SK-N-SH treated with all-trans-retinoic acid at 6 μM for 48 hours (cell line): ENCODE results near the gene SFMBT2.

Experiments used
- ATAC-seq: fragments of 200-7000 bp; cut with Tn5 transposase; 3 replicates; pipeline ENCODE4 v1.9.1; 2020; ENCODE audit warnings: mild to moderate bottlenecking, moderate library complexity
- ARNTL ChIP-seq: fragments of 450-650 bp; formaldehyde crosslinking; IDR thresholded peaks from 2 replicates; pipeline ENCODE4 v1.5.0; 2020; ENCODE audit warnings: low read depth, mild to moderate bottlenecking, moderate library complexity, borderline replicate concordance
- BACH2 ChIP-seq: fragments of 250-450 bp; sonication (Bioruptor Pico); IDR thresholded peaks from 2 replicates; pipeline ENCODE4 v1.9.0; 2021; ENCODE audit warnings: mild to moderate bottlenecking, borderline replicate concordance
- CREB5 ChIP-seq: fragments of 250-450 bp; sonication (Bioruptor Pico); IDR thresholded peaks from 2 replicates; pipeline ENCODE4 v1.5.1; 2020; ENCODE audit warnings: low read depth, mild to moderate bottlenecking, moderate library complexity
- CSDC2 ChIP-seq: fragments of 250-450 bp; sonication (Bioruptor Pico); IDR thresholded peaks from 2 replicates; pipeline ENCODE4 v1.5.0; 2020; ENCODE audit warnings: mild to moderate bottlenecking, moderate library complexity
- ESRRG ChIP-seq: fragments of 250-450 bp; sonication (Bioruptor Pico); IDR thresholded peaks from 2 replicates; pipeline ENCODE4 v1.6.1; 2021; ENCODE audit warnings: mild to moderate bottlenecking
- GLIS3 ChIP-seq: fragments of 250-450 bp; sonication (Bioruptor Pico); IDR thresholded peaks from 2 replicates; pipeline ENCODE4 v1.5.0; 2020; ENCODE audit warnings: mild to moderate bottlenecking, moderate library complexity
- OSR1 ChIP-seq: fragments of 250-450 bp; sonication (Bioruptor Pico); IDR thresholded peaks from 2 replicates; pipeline ENCODE4 v1.8.0; 2022; ENCODE audit warnings: moderate library complexity, mild to moderate bottlenecking, inconsistent platforms
- PATZ1 ChIP-seq: fragments of 250-450 bp; sonication (Bioruptor Pico); IDR thresholded peaks from 2 replicates; pipeline ENCODE4 v1.8.0; 2020; ENCODE audit warnings: mild to moderate bottlenecking, moderate library complexity, borderline replicate concordance
- POU6F1 ChIP-seq: fragments of 250-450 bp; sonication (Bioruptor Pico); IDR thresholded peaks from 2 replicates; pipeline ENCODE4 v1.8.0; 2021; ENCODE audit warnings: low read depth, mild to moderate bottlenecking, moderate library complexity, borderline replicate concordance
- PPARA ChIP-seq: fragments of 250-450 bp; sonication (Bioruptor Pico); IDR thresholded peaks from 2 replicates; pipeline ENCODE4 v1.5.0; 2020; ENCODE audit warnings: mild to moderate bottlenecking, borderline replicate concordance
- SNAI2 ChIP-seq: fragments of 250-450 bp; sonication (Bioruptor Pico); IDR thresholded peaks from 2 replicates; pipeline ENCODE4 v1.5.0; 2020; ENCODE audit warnings: mild to moderate bottlenecking, moderate library complexity
- TCF4 ChIP-seq: fragments of 250-450 bp; sonication (Bioruptor Pico); IDR thresholded peaks from 2 replicates; pipeline ENCODE4 v1.8.0; 2021; ENCODE audit warnings: mild to moderate bottlenecking, moderate library complexity, borderline replicate concordance
- ZC3H10 ChIP-seq: fragments of 250-450 bp; sonication (Bioruptor Pico); IDR thresholded peaks from 2 replicates; pipeline ENCODE4 v1.5.1; 2021; ENCODE audit warnings: mild to moderate bottlenecking, moderate library complexity
- ZFP3 ChIP-seq: fragments of 250-450 bp; sonication (Bioruptor Pico); IDR thresholded peaks from 2 replicates; pipeline ENCODE4 v1.5.0; 2020; ENCODE audit warnings: mild to moderate bottlenecking, moderate library complexity
- ZFP30 ChIP-seq: fragments of 450-650 bp; formaldehyde crosslinking; IDR thresholded peaks from 2 replicates; pipeline ENCODE4 v1.5.0; 2022; ENCODE audit warnings: mild to moderate bottlenecking, moderate library complexity
- ZNF565 ChIP-seq: fragments of 450-650 bp; formaldehyde crosslinking; conservative IDR thresholded peaks from 2 replicates; pipeline ENCODE4 v1.5.0; 2020; ENCODE audit warnings: low read depth, mild to moderate bottlenecking, moderate library complexity
- ZNF70 ChIP-seq: fragments of 450-650 bp; formaldehyde crosslinking; IDR thresholded peaks from 2 replicates; pipeline ENCODE4 v1.5.0; 2020; ENCODE audit warnings: mild to moderate bottlenecking, moderate library complexity
- TF ChIP-seq, protein P1 (sequence below): fragments of 250-450 bp; sonication (Bioruptor Pico); IDR thresholded peaks from 2 replicates; pipeline ENCODE4 v1.5.0; 2020; ENCODE audit warnings: mild to moderate bottlenecking, moderate library complexity
- TF ChIP-seq, protein P2 (sequence below): fragments of 250-450 bp; sonication (Bioruptor Pico); IDR thresholded peaks from 2 replicates; pipeline ENCODE4 v1.5.1; 2021; ENCODE audit warnings: mild to moderate bottlenecking, moderate library complexity

Gene SFMBT2

GRCh38 chr10:7119325-7120015 lies 291.4 kb downstream of the SFMBT2 start:
- TF ChIP-seq, protein P1, sequence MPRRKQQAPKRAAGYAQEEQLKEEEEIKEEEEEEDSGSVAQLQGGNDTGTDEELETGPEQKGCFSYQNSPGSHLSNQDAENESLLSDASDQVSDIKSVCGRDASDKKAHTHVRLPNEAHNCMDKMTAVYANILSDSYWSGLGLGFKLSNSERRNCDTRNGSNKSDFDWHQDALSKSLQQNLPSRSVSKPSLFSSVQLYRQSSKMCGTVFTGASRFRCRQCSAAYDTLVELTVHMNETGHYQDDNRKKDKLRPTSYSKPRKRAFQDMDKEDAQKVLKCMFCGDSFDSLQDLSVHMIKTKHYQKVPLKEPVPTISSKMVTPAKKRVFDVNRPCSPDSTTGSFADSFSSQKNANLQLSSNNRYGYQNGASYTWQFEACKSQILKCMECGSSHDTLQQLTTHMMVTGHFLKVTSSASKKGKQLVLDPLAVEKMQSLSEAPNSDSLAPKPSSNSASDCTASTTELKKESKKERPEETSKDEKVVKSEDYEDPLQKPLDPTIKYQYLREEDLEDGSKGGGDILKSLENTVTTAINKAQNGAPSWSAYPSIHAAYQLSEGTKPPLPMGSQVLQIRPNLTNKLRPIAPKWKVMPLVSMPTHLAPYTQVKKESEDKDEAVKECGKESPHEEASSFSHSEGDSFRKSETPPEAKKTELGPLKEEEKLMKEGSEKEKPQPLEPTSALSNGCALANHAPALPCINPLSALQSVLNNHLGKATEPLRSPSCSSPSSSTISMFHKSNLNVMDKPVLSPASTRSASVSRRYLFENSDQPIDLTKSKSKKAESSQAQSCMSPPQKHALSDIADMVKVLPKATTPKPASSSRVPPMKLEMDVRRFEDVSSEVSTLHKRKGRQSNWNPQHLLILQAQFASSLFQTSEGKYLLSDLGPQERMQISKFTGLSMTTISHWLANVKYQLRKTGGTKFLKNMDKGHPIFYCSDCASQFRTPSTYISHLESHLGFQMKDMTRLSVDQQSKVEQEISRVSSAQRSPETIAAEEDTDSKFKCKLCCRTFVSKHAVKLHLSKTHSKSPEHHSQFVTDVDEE = no peak
- TF ChIP-seq PATZ1 (CRISPR knock-in tag) (no peak), ZNF70 (CRISPR knock-in tag) (no peak), GLIS3 (CRISPR knock-in tag) (no peak), ZFP3 (CRISPR knock-in tag) (no peak), PPARA (CRISPR knock-in tag) (no peak), ZFP30 (CRISPR knock-in tag) (no peak), POU6F1 (CRISPR knock-in tag) (no peak), ZC3H10 (CRISPR knock-in tag) (no peak), BACH2 (CRISPR knock-in tag) (no peak), ESRRG (CRISPR knock-in tag) (no peak), CREB5 (CRISPR knock-in tag) (no peak), CSDC2 (CRISPR knock-in tag) (no peak), ZNF565 (CRISPR knock-in tag) (no peak)
- no peak for ATAC-seq

- TF ChIP-seq SNAI2 (no peak), OSR1 (CRISPR knock-in tag) (no peak), TCF4 (CRISPR knock-in tag) (no peak), CSDC2 (CRISPR knock-in tag) (no peak), ARNTL (CRISPR knock-in tag) (no peak), ZFP30 (CRISPR knock-in tag) (no peak), BACH2 (CRISPR knock-in tag) (no peak), POU6F1 (CRISPR knock-in tag) (no peak), ZC3H10 (CRISPR knock-in tag) (no peak)
- TF ChIP-seq, protein P1 = no peak
- TF ChIP-seq, protein P2, sequence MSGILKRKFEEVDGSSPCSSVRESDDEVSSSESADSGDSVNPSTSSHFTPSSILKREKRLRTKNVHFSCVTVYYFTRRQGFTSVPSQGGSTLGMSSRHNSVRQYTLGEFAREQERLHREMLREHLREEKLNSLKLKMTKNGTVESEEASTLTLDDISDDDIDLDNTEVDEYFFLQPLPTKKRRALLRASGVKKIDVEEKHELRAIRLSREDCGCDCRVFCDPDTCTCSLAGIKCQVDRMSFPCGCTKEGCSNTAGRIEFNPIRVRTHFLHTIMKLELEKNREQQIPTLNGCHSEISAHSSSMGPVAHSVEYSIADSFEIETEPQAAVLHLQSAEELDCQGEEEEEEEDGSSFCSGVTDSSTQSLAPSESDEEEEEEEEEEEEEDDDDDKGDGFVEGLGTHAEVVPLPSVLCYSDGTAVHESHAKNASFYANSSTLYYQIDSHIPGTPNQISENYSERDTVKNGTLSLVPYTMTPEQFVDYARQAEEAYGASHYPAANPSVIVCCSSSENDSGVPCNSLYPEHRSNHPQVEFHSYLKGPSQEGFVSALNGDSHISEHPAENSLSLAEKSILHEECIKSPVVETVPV (CRISPR knock-in tag) = no peak
- no peak for ATAC-seq
Observed at GRCh38 chr10:7117806-7118674, 292.8 kb downstream of the SFMBT2 start.
